LNCAP (cell line): ENCODE data around the gene PDE7B.

Source experiments
- TF ChIP-seq, protein P1 (sequence below): fragments of 450-650 bp; IDR thresholded peaks from 2 replicates; pipeline ENCODE4 v1.5.1; 2017; ENCODE audit warnings: mild to moderate bottlenecking

The PDE7B gene

DNA sequence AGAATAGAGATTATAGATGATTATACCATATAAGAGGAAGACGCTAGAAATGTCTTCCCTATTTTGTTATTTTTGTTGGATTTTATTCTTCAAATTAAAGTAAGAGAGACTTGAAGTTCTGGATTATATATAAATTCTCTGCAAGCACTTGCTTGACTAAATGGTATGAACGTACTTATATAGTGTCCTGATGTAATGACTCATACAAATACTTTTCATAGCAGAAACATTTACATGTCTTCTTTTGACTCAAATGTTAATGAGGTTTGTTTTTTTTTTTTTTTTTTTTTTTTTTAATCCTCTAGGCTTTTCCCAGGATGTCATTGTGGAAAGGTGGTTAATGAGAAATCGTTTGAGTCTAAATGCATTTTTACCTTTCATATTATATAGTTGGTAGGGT, 55.0 kb downstream of the PDE7B start:
- TF ChIP-seq, protein P1, sequence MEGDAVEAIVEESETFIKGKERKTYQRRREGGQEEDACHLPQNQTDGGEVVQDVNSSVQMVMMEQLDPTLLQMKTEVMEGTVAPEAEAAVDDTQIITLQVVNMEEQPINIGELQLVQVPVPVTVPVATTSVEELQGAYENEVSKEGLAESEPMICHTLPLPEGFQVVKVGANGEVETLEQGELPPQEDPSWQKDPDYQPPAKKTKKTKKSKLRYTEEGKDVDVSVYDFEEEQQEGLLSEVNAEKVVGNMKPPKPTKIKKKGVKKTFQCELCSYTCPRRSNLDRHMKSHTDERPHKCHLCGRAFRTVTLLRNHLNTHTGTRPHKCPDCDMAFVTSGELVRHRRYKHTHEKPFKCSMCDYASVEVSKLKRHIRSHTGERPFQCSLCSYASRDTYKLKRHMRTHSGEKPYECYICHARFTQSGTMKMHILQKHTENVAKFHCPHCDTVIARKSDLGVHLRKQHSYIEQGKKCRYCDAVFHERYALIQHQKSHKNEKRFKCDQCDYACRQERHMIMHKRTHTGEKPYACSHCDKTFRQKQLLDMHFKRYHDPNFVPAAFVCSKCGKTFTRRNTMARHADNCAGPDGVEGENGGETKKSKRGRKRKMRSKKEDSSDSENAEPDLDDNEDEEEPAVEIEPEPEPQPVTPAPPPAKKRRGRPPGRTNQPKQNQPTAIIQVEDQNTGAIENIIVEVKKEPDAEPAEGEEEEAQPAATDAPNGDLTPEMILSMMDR: no peak

- TF ChIP-seq, protein P1: no peak
Observed at GRCh38 chr6:135906972-135907465, 55.5 kb downstream of the PDE7B start.

DNA sequence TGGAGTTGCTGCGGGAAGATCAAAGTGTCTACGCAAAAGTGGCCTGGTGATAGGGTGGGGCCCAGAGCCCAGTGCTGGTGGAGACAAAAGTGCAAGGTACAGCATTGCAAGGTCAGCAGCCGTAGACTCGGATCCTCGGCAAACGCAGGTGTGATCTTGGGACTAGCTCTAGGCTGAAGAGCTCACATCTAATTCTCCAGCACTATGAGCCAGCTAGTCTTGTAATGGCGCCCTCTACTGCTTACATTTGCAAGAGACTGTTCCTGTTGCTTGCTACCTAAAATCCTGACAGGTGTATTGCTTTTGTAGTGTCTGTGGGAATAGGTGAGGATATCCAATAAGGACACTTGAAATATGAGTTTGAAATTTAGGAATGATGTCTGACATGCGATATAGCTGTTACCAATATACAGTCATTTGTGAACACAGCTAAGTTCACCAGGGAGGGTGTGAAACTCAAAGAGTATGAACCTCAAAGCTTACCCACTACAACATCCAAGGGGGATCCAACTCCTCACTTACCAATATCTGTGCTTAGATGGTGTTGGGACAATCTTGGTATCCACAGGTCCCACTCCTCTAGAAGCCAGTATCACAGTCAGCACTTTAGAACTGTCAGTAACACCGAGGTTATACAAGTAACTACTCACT, 58.4 kb downstream of the PDE7B start:
- TF ChIP-seq, protein P1: peak; percentile 67

- TF ChIP-seq, protein P1: no peak
Observed at GRCh38 chr6:135910790-135911618, 59.5 kb downstream of the PDE7B start.

GRCh38 chr6:135913785-135914184, 62.3 kb downstream of the PDE7B start:
- TF ChIP-seq, protein P1: no peak

DNA sequence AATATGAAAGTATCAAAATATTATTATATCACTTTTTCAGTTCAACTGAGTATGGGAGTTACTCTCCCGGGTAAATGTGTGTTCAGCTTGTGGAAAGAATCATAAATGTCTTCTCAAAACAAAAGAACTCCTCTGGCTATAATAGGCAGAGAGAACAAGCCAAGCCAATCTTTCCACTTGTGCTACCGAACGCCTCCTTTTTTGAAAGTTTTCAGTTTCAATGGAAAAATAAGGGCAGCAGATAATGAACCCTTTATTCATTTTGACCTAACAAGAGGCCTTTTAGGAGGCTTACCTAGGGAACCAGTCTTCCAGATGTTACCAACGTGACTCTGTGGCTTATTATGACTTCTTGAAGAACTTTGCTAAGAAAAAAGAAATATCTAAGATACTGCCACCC, 67.5 kb downstream of the PDE7B start:
- TF ChIP-seq, protein P1: no peak

- TF ChIP-seq, protein P1: no peak
Observed at GRCh38 chr6:135920689-135921088, 69.2 kb downstream of the PDE7B start.
